PFSK-1 (cell line): ENCODE measurements around the gene POU2F1.

Experiments
- POLR2AphosphoS5 ChIP-seq: IDR thresholded peaks from 2 replicates; pipeline ENCODE4 v1.6.1; 2012; ENCODE audit warnings: low read depth, mild to moderate bottlenecking, control low read depth, low read length, moderate library complexity
- TAF1 ChIP-seq: IDR thresholded peaks from 2 replicates; pipeline ENCODE4 v1.6.1; 2012; ENCODE audit warnings: low read length, control low read depth, borderline replicate concordance; ENCODE audit not compliant: insufficient read depth

DNA sequence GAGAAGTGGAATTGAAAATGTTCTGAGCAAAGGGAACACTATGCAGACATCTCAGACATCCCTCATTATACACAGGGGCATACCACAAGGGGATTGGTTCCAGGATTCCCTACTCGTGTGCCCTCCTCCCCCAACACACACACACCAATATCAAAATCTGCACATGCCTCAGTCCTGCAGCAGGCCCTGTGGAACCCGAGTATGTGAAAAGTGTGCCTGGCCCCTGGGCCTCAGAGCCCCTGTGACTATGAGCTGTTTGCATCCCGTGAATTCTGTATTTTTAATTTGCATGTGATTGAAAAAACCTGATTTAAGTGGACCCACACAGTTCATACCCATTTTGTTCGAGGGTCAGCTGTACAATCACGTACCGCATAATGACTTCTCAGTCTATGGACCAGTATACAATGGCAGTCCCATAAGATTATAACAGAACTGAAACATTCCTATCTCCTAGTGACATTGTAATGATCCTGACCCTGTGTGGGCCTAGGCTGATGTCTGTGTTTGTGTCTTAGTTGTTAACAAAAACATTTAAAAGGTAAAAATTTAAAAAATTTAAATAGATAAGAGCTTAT lies 11.3 kb downstream of the POU2F1 start:
- no peak for TF ChIP-seq TAF1
- TF ChIP-seq POLR2AphosphoS5, result no peak
